Left ventricle myocardium inferior (tissue), 1 donor: ENCODE measurements around the gene PIAS1. TPM values are rescaled to one million over a fixed set of nuclear protein-coding genes. Genes with fewer than 3 reads are reported as not detected.

Experiments used
- DNase-seq: peaks from one replicate; pipeline ENCODE4 v3.0.0-alpha.2; 2020
- H3K27ac ChIP-seq: fragments of 200-600 bp; replicated peaks from 2 replicates; pipeline ENCODE4 v1.8.0; 2021
- H3K27me3 ChIP-seq: fragments of 200-600 bp; 2 replicates; pipeline ENCODE4 v1.8.0; 2021; ENCODE audit warnings: low read depth
- H3K36me3 ChIP-seq: fragments of 200-600 bp; 2 replicates; pipeline ENCODE4 v1.8.0; 2021
- H3K4me1 ChIP-seq: fragments of 200-600 bp; 2 replicates; pipeline ENCODE4 v1.8.0; 2021
- H3K4me3 ChIP-seq: fragments of 200-600 bp; 2 replicates; pipeline ENCODE4 v1.8.0; 2021; ENCODE audit warnings: mild to moderate bottlenecking, moderate library complexity
- H3K9me3 ChIP-seq: fragments of 200-600 bp; replicated peaks from 2 replicates; pipeline ENCODE4 v1.8.0; 2021
- CTCF ChIP-seq: fragments of 200-600 bp; IDR thresholded peaks from 2 replicates; pipeline ENCODE4 v1.8.0; 2021; ENCODE audit warnings: antibody characterized with exemption, mild to moderate bottlenecking, borderline replicate concordance
- intact Hi-C: fragments of 100-400 bp; cut with micrococcal nuclease; formaldehyde crosslinking; loops from one replicate; pipeline ENCODE4 v1.11.0; 2022
- total RNA-seq: library from RNA; stranded (reverse); fragmentation: NEBNext Ultra II Directional; extraction: Animal tissue kit (Norgen Biotek cat#: 25700); gene quantifications from one replicate; pipeline ENCODE4 v1.2.1, GENCODE V29; 2021
- donor health status: DM: no; HTN: yes; CAD: no; lungs with severe emphysema.

Gene PIAS1
- total RNA-seq, 1 donor from 2014 or later, result 29.9 TPM

GRCh38 chr15:68085052-68085451 is 30.9 kb downstream of the PIAS1 start:
- Histone ChIP-seq H3K27ac (no peak overlapping the region), H3K4me1 (peaks cover 59% of the 10 kb centered on the region), H3K4me3 (no peak overlapping the region), H3K9me3 (no peaks in the 10 kb centered on the region), H3K27me3 (no peaks in the 10 kb centered on the region), H3K36me3 (peaks cover 15% of the 10 kb centered on the region)
- intact Hi-C loops, result no loop called here
- DNase-seq, result no peak
- TF ChIP-seq CTCF, result no peak

- Histone ChIP-seq H3K4me1 (peaks cover 38% of the 10 kb centered on the region), H3K27ac (no peak overlapping the region), H3K27me3 (no peaks in the 10 kb centered on the region), H3K36me3 (peaks cover 35% of the 10 kb centered on the region), H3K9me3 (peaks cover 13% of the 10 kb centered on the region), H3K4me3 (no peak overlapping the region)
- no peak for TF ChIP-seq CTCF
- no peak for DNase-seq
- intact Hi-C loops, result no loop called here
Observed at GRCh38 chr15:68091743-68092142, 37.6 kb downstream of the PIAS1 start.

GRCh38 chr15:68096099-68096498 is 42.0 kb downstream of the PIAS1 start:
- intact Hi-C loops, result no loop called here
- H3K4me1 ChIP-seq, result peaks cover 59% of the 10 kb centered on the region

GRCh38 chr15:68097029-68097428 is 42.9 kb downstream of the PIAS1 start:
- TF ChIP-seq CTCF, result no peak
- peaks cover 53% of the 10 kb centered on the region for H3K4me1 ChIP-seq
- DNase-seq, result no peak
- intact Hi-C loops, result no loop called here
- no peak overlapping the region for H3K4me3 ChIP-seq
- no peaks in the 10 kb centered on the region for H3K27me3 ChIP-seq
- H3K9me3 ChIP-seq, result peaks cover 25% of the 10 kb centered on the region
- peaks cover 28% of the 10 kb centered on the region for H3K36me3 ChIP-seq
- no peak overlapping the region for H3K27ac ChIP-seq

More at GRCh38 chr15:68096099-68096498, 42.0 kb downstream of the PIAS1 start:
- no peak overlapping the region for H3K4me3 ChIP-seq
- H3K9me3 ChIP-seq, result peaks cover 25% of the 10 kb centered on the region
- H3K27ac ChIP-seq, result no peak overlapping the region
- no peak for DNase-seq
- no peak for TF ChIP-seq CTCF
- peaks cover 32% of the 10 kb centered on the region for H3K36me3 ChIP-seq
- H3K27me3 ChIP-seq, result no peaks in the 10 kb centered on the region

GRCh38 chr15:68098465-68098864 is 44.4 kb downstream of the PIAS1 start:
- TF ChIP-seq CTCF, result no peak
- no peaks in the 10 kb centered on the region for H3K27me3 ChIP-seq
- intact Hi-C loops, result no loop called here
- no peak overlapping the region for H3K4me3 ChIP-seq
- H3K36me3 ChIP-seq, result peaks cover 22% of the 10 kb centered on the region
- no peak overlapping the region for H3K27ac ChIP-seq
- H3K4me1 ChIP-seq, result peaks cover 46% of the 10 kb centered on the region
- H3K9me3 ChIP-seq, result peaks cover 27% of the 10 kb centered on the region
- no peak for DNase-seq

GRCh38 chr15:68100194-68100593 is 46.1 kb downstream of the PIAS1 start:
- no peak for TF ChIP-seq CTCF
- no peak overlapping the region for H3K27ac ChIP-seq
- DNase-seq, result no peak
- peaks cover 30% of the 10 kb centered on the region for H3K36me3 ChIP-seq
- peaks cover 35% of the 10 kb centered on the region for H3K4me1 ChIP-seq
- intact Hi-C loops, result no loop called here
- no peaks in the 10 kb centered on the region for H3K27me3 ChIP-seq
- peaks cover 34% of the 10 kb centered on the region for H3K9me3 ChIP-seq
- no peak overlapping the region for H3K4me3 ChIP-seq
